ENCODE measurements around the gene PCARE.
"Not testable (repeated sequence)": the region's sequence is repeated elsewhere in the genome, so short reads cannot be mapped to it uniquely, and the experiment has no call there.

The PCARE gene

GRCh38 chr2:29090311-29090710 is 16.0 kb upstream of the PCARE start:
- not testable (repeated sequence) for DNase-seq

GRCh38 chr2:29084554-29084953 is 10.2 kb upstream of the PCARE start:
- no peak for DNase-seq

GRCh38 chr2:29082804-29083495 is 8.6 kb upstream of the PCARE start:
- DNase-seq: no peak

- no peak for DNase-seq
Measured at GRCh38 chr2:29080886-29081743, 6.8 kb upstream of the PCARE start.

- DNase-seq: no peak
Measured at GRCh38 chr2:29079887-29080286, 5.6 kb upstream of the PCARE start.

GRCh38 chr2:29075894-29076705 is 1.8 kb upstream of the PCARE start:
- no peak for DNase-seq

- DNase-seq: peak; percentile 46
Measured at GRCh38 chr2:29073933-29074332, 390 bp downstream of the PCARE start.

- peak; percentile 24 for DNase-seq
Measured at GRCh38 chr2:29072971-29073725, 1.2 kb downstream of the PCARE start.

GRCh38 chr2:29072251-29072650 is 2.1 kb downstream of the PCARE start:
- no peak for DNase-seq

- no peak for DNase-seq
Measured at GRCh38 chr2:29071032-29071975, 3.0 kb downstream of the PCARE start.

- no peak for DNase-seq
Measured at GRCh38 chr2:29070526-29070925, 3.8 kb downstream of the PCARE start.

GRCh38 chr2:29068513-29068912 is 5.8 kb downstream of the PCARE start:
- DNase-seq: no peak

GRCh38 chr2:29066997-29067605 is 7.2 kb downstream of the PCARE start:
- no peak for DNase-seq

GRCh38 chr2:29066271-29066860 is 8.0 kb downstream of the PCARE start:
- DNase-seq: no peak

GRCh38 chr2:29065068-29065811 is 9.1 kb downstream of the PCARE start:
- no peak for DNase-seq

GRCh38 chr2:29064746-29065067 is 9.6 kb downstream of the PCARE start:
- no peak for DNase-seq

- DNase-seq: no peak
Measured at GRCh38 chr2:29064346-29064715, 10.0 kb downstream of the PCARE start.

GRCh38 chr2:29063646-29064345 is 10.5 kb downstream of the PCARE start:
- no peak for DNase-seq

- no peak for DNase-seq
Measured at GRCh38 chr2:29063056-29063455, 11.3 kb downstream of the PCARE start.
